ENCODE results near the gene CELF2.

The CELF2 gene

DNA sequence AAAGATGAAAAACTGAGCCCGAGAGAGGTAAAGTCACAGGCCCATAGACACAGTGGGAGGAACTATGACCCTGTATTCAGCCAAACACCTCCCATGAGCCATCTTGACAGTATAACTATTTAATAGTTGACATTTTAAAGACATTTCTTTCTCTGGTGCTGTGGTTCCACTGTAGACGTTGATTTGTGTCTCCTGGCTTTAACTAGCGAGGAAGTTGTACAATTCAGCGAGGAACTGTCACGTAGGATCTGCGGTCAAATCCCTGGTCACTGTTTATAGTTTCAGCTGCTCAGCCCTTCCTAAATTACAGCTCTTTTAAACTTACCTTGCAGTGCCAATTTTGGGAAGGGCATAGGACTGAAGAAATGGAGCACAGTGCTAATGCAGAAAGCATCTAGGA, 7.1 kb upstream of the CELF2 start:
- no peak overlapping the region for H3K4me3 ChIP-seq (ENCODE audit: low read depth, low read length)
- no peak for DNase-seq (ENCODE audit: low read depth)
- TF ChIP-seq, protein P1, sequence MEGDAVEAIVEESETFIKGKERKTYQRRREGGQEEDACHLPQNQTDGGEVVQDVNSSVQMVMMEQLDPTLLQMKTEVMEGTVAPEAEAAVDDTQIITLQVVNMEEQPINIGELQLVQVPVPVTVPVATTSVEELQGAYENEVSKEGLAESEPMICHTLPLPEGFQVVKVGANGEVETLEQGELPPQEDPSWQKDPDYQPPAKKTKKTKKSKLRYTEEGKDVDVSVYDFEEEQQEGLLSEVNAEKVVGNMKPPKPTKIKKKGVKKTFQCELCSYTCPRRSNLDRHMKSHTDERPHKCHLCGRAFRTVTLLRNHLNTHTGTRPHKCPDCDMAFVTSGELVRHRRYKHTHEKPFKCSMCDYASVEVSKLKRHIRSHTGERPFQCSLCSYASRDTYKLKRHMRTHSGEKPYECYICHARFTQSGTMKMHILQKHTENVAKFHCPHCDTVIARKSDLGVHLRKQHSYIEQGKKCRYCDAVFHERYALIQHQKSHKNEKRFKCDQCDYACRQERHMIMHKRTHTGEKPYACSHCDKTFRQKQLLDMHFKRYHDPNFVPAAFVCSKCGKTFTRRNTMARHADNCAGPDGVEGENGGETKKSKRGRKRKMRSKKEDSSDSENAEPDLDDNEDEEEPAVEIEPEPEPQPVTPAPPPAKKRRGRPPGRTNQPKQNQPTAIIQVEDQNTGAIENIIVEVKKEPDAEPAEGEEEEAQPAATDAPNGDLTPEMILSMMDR (IDR thresholded peaks at IDR 0.05; ENCODE audit: low read depth, low read length): no peak
- TF ChIP-seq POLR2A (IDR thresholded peaks at IDR 0.05; ENCODE audit: extremely low read depth, insufficient read length): no peak
- TF ChIP-seq MYC (IDR thresholded peaks at IDR 0.05; ENCODE audit: low read depth, low read length): no peak
- TF ChIP-seq, protein P2, sequence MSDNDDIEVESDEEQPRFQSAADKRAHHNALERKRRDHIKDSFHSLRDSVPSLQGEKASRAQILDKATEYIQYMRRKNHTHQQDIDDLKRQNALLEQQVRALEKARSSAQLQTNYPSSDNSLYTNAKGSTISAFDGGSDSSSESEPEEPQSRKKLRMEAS (IDR thresholded peaks at IDR 0.05; ENCODE audit: low read depth, low read length): no peak

DNA sequence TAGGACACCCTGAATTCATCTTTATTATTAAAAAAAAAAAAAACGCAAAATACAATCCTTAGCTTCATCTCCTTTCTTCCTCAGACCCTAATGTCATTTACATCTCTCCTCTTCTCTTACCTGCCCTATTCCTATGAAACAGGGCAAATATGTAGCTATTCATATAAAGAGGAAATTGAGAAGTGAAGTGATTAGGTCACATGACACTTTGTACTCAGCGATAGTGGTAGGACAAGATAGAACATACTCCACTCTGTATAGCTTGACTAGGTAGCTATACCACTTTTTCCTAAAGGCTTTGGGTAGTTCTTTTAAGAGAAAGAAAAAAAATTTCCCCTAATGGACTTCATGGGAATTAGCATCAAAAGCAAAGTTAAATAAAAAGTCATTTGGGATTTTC, 6.2 kb upstream of the CELF2 start:
- TF ChIP-seq, protein P2 (IDR thresholded peaks at IDR 0.05; ENCODE audit: low read depth, low read length): no peak
- TF ChIP-seq MYC (IDR thresholded peaks at IDR 0.05; ENCODE audit: low read depth, low read length) (no peak), POLR2A (IDR thresholded peaks at IDR 0.05; ENCODE audit: extremely low read depth, insufficient read length) (no peak)
- TF ChIP-seq, protein P1 (IDR thresholded peaks at IDR 0.05; ENCODE audit: low read depth, low read length): no peak
- no peak overlapping the region for H3K4me3 ChIP-seq (ENCODE audit: low read depth, low read length)
- no peak for DNase-seq (ENCODE audit: low read depth)

DNA sequence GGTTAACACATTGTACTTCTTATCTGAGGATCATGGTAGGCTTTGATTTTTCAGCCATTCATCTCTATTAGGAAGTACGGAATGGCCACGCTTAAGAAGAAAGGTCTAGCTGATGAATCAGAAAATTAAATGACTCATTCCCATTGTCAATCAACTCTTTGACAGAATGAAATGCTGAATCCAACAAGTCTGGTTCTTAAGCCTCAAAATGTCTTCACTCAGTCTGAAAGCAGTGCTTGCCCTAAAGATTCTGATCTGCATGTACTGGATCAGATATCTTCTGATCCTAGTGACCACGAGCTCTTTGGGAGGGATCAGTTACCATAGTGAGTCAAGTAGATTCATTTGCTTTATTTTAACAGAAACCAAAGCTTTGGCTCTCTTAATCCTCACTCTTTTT, 5.7 kb upstream of the CELF2 start:
- DNase-seq (ENCODE audit: low read depth): no peak
- H3K4me3 ChIP-seq (ENCODE audit: low read depth, low read length): no peak overlapping the region
- TF ChIP-seq POLR2A (IDR thresholded peaks at IDR 0.05; ENCODE audit: extremely low read depth, insufficient read length) (no peak), MYC (IDR thresholded peaks at IDR 0.05; ENCODE audit: low read depth, low read length) (no peak)
- TF ChIP-seq, protein P2 (IDR thresholded peaks at IDR 0.05; ENCODE audit: low read depth, low read length): no peak
- TF ChIP-seq, protein P1 (IDR thresholded peaks at IDR 0.05; ENCODE audit: low read depth, low read length): no peak

DNA sequence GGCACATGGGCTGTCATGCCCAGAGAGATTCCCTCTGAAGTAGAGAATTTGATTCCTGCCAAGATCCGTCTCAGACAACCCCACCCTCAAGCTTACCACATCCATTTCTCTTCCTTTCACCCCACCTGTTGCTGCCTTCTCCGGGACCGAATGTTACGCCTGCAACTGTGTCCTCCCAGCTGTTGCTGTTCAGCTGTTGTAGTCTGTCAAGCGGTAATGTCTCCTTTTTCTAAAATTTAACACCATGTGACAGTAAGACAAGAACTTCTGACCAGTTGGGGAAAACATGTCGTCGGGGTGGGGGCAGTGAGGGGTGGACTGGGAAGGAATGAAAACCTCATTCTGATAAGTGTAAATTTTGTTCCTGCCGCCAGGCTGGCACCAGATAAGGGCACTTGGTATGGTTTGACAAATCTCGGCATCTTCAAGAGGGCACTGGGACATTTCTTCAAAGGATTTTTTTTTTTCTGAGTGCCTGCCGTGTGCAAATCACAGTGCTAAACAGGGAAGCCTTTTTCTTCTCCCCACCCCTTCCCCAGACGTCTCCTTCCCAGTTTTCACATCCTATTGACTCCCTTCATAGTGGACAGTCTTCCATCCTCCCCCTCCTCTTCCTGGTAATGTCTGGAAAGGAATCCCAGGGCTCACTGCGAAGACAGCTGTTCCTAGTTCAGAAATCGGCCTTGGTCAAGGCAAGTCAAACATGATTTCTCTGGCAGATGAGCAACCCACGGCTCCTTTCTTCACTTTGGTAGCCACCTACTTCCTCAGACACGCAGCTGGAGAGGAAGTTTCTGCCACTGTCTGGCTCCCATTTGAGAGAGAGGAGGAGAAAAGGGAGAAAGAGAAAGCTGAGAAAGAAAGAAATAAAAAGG, 5.0 kb upstream of the CELF2 start:
- TF ChIP-seq, protein P2 (IDR thresholded peaks at IDR 0.05; ENCODE audit: low read depth, low read length): no peak
- TF ChIP-seq, protein P1 (IDR thresholded peaks at IDR 0.05; ENCODE audit: low read depth, low read length): no peak
- TF ChIP-seq MYC (IDR thresholded peaks at IDR 0.05; ENCODE audit: low read depth, low read length) (no peak), POLR2A (IDR thresholded peaks at IDR 0.05; ENCODE audit: extremely low read depth, insufficient read length) (no peak)
- no peak overlapping the region for H3K4me3 ChIP-seq (ENCODE audit: low read depth, low read length)
- DNase-seq (ENCODE audit: low read depth): no peak

DNA sequence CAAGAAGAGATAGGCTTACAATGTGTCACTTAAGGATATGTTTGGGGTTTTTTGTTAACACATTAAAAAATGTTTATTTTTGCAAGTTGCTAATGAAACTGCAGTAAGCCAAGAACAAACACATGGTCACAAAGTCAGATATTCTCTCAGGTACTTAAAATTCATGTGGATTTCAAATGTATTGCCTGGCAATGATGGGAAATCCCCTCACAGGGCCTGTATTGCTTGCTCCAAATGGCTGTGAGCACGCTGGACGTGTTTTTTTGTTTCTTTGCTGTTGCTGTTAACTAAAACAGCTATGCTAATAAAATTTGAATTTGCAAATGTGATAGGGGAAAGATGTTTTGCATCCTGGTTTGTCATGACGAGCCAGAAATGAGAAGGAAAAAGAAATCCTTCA, 3.8 kb upstream of the CELF2 start:
- DNase-seq (ENCODE audit: low read depth): no peak
- TF ChIP-seq, protein P1 (IDR thresholded peaks at IDR 0.05; ENCODE audit: low read depth, low read length): no peak
- TF ChIP-seq, protein P2 (IDR thresholded peaks at IDR 0.05; ENCODE audit: low read depth, low read length): no peak

More for the DNA sequence above, 3.8 kb upstream of the CELF2 start:
- H3K4me3 ChIP-seq (ENCODE audit: low read depth, low read length): no peak overlapping the region

All from NB4 (cell line).